IMR-90 (cell line): Measurements from ENCODE around the gene ATF7IP.

Experiments used
- BHLHE40 ChIP-seq: fragments of 150-350 bp; IDR thresholded peaks from 2 replicates; pipeline ENCODE4 v1.6.1; 2016; ENCODE audit warnings: mild to moderate bottlenecking, low read depth, low read length
- CHD1 ChIP-seq: IDR thresholded peaks from 2 replicates; pipeline ENCODE4 v1.6.1; 2012; ENCODE audit warnings: low read depth, low read length, improper control_type of control experiment
- CTCF ChIP-seq: conservative IDR thresholded peaks from 2 replicates; pipeline ENCODE4 v1.5.1; 2012; ENCODE audit warnings: mild to moderate bottlenecking, low read depth, low read length, improper control_type of control experiment
- MAFK ChIP-seq: IDR thresholded peaks from 2 replicates; pipeline ENCODE4 v1.6.1; 2012; ENCODE audit warnings: low read depth, low read length, improper control_type of control experiment
- MXI1 ChIP-seq: IDR thresholded peaks from 2 replicates; pipeline ENCODE4 v1.6.1; 2012; ENCODE audit warnings: low read depth, mild to moderate bottlenecking, low read length, moderate library complexity, borderline replicate concordance
- NFE2L2 ChIP-seq: fragments of 150-350 bp; IDR thresholded peaks from 2 replicates; pipeline ENCODE4 v1.6.1; 2016; ENCODE audit warnings: low read depth, mild to moderate bottlenecking, low read length
- POLR2A ChIP-seq: IDR thresholded peaks from 2 replicates; pipeline ENCODE4 v1.6.1; 2012; ENCODE audit warnings: mild to moderate bottlenecking, low read depth, low read length
- USF2 ChIP-seq: fragments of 150-350 bp; IDR thresholded peaks from 2 replicates; pipeline ENCODE4 v1.6.1; 2017; ENCODE audit warnings: mild to moderate bottlenecking, antibody characterized with exemption, low read length, low read depth

DNA sequence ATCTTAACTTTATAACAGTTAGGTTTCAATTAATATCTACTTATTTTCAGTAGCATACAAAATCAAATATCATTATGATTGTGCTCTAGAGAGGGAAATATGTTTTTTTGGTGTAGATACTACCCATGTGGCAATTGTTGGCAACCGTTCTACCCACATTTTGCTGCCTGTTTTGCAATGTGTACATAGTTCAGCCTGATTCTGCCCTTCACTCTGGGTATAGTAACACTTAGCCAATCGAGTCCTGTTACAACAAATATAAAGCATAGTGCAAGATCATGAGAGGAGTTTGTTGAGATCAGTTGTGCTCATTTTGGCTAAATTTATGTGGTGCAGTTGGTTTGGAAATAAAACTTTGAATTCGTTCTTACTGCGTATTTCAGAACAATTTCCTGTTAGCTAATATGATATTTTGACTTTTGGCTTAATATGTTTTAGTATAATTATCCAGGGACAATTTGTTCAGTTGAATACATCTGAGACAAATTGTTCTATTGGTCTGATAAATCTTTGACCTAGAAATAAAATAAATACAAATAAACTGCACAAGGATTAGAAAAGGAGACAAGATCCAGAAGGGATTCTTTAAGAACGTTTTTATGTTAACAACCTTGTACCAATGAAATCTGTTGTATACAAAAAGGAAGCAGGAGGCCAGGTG is 76.9 kb downstream of the ATF7IP start:
- no peak for TF ChIP-seq POLR2A
- no peak for TF ChIP-seq NFE2L2
- no peak for TF ChIP-seq CTCF
- no peak for TF ChIP-seq CHD1
- no peak for TF ChIP-seq MXI1
- TF ChIP-seq MAFK, result no peak
- TF ChIP-seq BHLHE40, result no peak
- no peak for TF ChIP-seq USF2
